Esophagus muscularis mucosa (tissue), 3 donors: Measurements from ENCODE around the gene POLR2J.
"Not testable (repeated sequence)": the region's sequence is repeated elsewhere in the genome, so short reads cannot be mapped to it uniquely, and the experiment has no call there.

Source experiments
- EP300 ChIP-seq: sonication (generic); formaldehyde crosslinking; IDR thresholded peaks from one replicate; pipeline ENCODE4 v1.6.1; 2017; ENCODE audit warnings: antibody characterized with exemption
- POLR2A ChIP-seq: fragments of 450-650 bp; IDR thresholded peaks from one replicate; pipeline ENCODE4 v1.6.1; 2017; ENCODE audit warnings: antibody characterized with exemption, moderate library complexity, mild to moderate bottlenecking, low read depth
- POLR2AphosphoS5 ChIP-seq, 2 donors: sonication (generic); formaldehyde crosslinking; IDR thresholded peaks; one replicate each; pipeline ENCODE4 v1.6.1; 2017; ENCODE audit warnings: antibody characterized with exemption in 2 of 2

DNA sequence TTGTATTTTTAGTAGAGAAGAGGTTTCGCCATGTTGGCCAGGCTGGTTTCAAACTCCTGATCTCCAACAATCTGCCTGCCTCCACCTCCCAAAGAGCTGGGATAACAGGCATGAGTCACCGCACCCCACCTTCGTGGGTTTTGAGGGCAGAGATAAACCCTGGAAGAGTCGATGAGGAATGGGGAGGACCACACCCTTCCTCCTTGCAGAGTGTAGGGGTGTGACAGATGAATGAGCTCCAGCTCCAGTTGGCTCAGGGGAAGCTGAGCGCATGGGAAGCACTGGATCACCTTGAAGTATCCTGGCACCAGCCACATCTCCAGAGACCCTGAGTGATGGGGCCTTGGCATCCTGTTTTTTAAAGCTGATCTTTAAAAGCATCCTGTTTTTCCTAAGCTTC is 5.6 kb upstream of the POLR2J start:
- not testable (repeated sequence) for TF ChIP-seq POLR2A; EP300; POLR2AphosphoS5 (IDR thresholded peaks at IDR 0.05)
